Subcutaneous adipose tissue (tissue), 4 donors: ENCODE data around the gene THSD4. TPM values are rescaled to one million over a fixed set of nuclear protein-coding genes. Genes with fewer than 3 reads are reported as not detected.

ENCODE experiments used
- CTCF ChIP-seq: fragments of 450-650 bp; IDR thresholded peaks from one replicate; pipeline ENCODE4 v1.5.1; 2016; ENCODE audit warnings: low read depth, mild to moderate bottlenecking, control low read depth, antibody characterized with exemption, moderate library complexity
- total RNA-seq, 4 donors: library from RNA; depleted of rRNA; stranded (reverse); fragments of >200 nt; gene quantifications; one replicate each; pipeline ENCODE4 v1.1.0, GENCODE V29; 2016

Gene THSD4
- total RNA-seq, 4 donors from 2014 or later: 0.17 to 0.94 (median 0.63) TPM

GRCh38 chr15:71713191-71713809 is 598.0 kb downstream of the THSD4 start:
- no peak for TF ChIP-seq CTCF

GRCh38 chr15:71715914-71716313 is 600.6 kb downstream of the THSD4 start:
- TF ChIP-seq CTCF: no peak

- no peak for TF ChIP-seq CTCF
Measured at GRCh38 chr15:71716990-71717389, 601.7 kb downstream of the THSD4 start.

- TF ChIP-seq CTCF: no peak
Measured at GRCh38 chr15:71718116-71718910, 603.0 kb downstream of the THSD4 start.

- no peak for TF ChIP-seq CTCF
Measured at GRCh38 chr15:71723344-71723743, 608.1 kb downstream of the THSD4 start.

GRCh38 chr15:71728881-71729280 is 613.6 kb downstream of the THSD4 start:
- TF ChIP-seq CTCF: no peak

- no peak for TF ChIP-seq CTCF
Measured at GRCh38 chr15:71729319-71729718, 614.0 kb downstream of the THSD4 start.
